GM19438 (cell line): ENCODE results near the gene CFLAR.
"Not testable (repeated sequence)": the region's sequence is repeated elsewhere in the genome, so short reads cannot be mapped to it uniquely, and the experiment has no call there.

Experiments
- ATAC-seq: cut with Tn5 transposase; IDR thresholded peaks from one replicate; pipeline ENCODE4 v1.9.1; 2021; ENCODE audit warnings: low read depth; ENCODE audit not compliant: unreplicated experiment

CFLAR gene

DNA sequence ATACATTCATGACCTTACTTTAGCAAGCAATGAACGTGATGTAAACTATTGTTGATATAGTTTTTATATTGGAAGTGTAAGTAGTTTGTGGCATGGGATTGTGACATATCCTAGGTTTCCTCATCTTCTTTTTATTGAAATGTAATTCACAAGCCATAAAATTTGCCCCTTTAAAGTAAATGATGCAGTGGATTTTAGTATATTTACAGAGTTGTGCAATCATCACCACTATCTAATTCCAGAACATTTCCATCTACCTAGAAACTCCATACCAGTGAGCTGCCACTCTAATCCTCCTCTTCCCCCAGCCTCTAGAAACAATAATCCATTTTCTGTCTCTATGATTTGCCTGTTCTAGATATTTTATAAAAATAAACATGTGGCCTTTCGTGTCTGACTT, 56.3 kb downstream of the CFLAR start:
- no peak for ATAC-seq

- no peak for ATAC-seq
These were observed 58.7 kb downstream of the CFLAR start for GRCh38 chr2:201174687-201175086.

DNA sequence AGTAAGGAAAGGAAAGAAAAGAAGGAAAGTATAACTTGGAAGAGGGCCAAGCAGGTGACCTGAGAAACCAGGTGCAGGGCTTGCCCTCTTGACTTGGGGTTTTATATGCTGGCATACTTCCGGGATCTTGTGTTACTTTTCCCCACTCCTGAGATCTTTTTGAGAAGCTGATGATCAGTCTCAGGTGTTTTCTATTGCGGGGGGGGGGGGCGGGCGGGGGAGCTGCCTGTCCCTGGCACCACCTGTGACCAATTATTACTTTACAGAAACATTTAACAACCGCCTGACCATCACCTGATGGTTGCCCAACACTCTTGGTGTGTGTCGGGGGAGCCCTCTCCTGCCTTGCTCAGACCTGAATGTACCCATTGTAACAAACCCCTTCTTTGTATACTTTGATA, 60.1 kb downstream of the CFLAR start:
- ATAC-seq: no peak

DNA sequence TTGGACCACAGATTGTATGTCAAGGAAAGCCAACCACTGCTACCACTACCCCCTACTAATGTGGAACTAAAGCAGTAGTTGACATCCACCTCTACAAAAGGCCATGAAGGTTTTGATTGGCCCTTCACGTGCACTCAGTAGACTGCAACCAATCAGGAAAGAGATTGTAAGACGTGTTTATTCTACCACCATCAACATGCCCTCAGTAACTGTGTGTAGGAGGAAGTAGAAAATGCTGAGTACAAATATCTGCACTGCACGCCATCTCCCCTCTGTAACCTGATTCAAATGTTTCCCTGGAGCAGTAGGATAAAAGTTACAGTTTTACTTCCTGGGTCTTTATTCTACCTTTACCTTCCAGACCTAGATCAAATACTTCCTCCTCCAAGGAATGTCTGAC, 64.0 kb downstream of the CFLAR start:
- no peak for ATAC-seq

DNA sequence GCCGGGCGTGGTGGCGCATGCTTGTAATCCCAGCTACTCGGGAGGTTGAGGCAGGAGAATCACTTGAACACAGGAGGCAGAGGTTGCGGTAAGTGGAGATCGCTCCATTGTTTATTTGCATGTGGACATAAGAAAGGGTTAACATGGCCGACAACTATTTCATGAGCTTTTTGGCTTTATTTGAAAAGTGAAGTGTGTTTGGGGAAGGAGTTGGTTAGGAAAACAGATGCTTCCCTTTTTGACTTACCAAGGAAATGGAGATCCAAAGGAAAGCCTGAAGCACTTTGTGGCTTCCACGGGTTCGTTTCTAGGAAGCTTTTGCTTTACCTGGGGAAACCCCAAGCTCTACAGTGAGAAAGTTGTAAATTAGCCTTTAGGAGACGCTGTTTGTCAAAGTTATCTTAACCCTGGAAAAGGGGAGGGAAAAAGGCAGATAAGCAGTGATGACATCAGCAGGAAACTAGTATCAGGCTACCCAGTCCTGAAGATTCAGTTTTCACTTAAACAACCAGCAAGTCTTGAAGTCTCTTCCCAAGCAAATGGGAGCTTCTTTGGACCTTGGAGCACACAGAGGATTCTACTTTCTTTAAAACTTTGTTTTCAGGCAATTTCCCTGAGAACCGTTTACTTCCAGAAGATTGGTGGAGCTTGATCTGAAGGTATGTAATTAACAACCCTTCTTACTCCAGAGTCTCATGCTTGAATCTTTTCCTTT, 66.8 kb downstream of the CFLAR start, which contains the start of gene CASP10:
TSS of gene CASP10 (plus strand) at position 492 of the 715 bp plus-strand sequence. CDS start 2,637 bp downstream, outside the sequence.
- peak; percentile 87 for ATAC-seq

DNA sequence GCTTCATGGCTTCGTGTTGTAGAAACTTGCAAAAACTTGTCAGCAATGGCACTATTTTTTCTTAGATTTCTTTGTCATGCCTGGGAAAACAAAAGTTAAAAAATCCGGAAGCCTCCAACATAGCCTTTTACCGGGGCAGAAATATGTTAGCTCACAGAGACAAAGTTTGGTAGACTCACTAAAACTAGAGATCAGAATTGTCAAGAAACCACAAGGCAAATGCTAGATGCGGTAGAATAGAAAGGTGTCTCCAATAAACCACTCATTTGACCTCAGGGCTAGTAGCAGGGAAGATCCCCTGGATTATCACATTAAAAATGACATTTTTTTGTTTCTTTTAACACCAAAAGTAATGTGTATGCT, 67.4 kb downstream of the CFLAR start:
- peak; percentile 13 for ATAC-seq

- not testable (repeated sequence) for ATAC-seq
These were observed 67.9 kb downstream of the CFLAR start for GRCh38 chr2:201183835-201184234.

GRCh38 chr2:201184248-201184647, 68.3 kb downstream of the CFLAR start:
- ATAC-seq: not testable (repeated sequence)

DNA sequence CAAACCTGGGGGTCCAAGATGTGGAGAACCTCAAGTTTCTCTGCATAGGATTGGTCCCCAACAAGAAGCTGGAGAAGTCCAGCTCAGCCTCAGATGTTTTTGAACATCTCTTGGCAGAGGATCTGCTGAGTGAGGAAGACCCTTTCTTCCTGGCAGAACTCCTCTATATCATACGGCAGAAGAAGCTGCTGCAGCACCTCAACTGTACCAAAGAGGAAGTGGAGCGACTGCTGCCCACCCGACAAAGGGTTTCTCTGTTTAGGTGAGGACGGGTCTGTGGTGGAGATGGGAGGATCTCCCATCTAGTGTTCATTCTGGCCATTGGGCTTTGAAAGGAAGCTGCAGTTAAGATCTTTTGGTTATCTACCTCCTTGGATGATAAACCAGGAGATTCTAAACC, 69.9 kb downstream of the CFLAR start:
- ATAC-seq: no peak

DNA sequence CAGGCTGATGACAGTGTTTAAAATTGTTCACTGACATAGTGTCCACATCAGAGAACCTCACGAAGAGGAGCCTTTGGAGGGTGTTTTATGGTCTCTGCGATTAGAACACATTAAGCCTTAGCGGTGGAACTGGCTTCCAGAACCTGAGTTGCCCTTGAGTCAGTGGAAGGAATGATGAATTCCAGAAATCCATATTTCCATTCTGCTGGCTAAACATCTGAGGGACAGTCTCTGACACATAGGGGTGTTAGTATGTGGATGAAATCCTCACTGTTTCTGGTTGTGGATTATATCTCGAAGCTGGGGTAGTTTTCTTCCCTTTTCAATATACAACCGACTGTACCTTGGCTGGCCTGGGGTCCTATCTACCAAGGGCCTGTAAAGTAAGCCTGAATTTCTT, 71.0 kb downstream of the CFLAR start:
- ATAC-seq: no peak

DNA sequence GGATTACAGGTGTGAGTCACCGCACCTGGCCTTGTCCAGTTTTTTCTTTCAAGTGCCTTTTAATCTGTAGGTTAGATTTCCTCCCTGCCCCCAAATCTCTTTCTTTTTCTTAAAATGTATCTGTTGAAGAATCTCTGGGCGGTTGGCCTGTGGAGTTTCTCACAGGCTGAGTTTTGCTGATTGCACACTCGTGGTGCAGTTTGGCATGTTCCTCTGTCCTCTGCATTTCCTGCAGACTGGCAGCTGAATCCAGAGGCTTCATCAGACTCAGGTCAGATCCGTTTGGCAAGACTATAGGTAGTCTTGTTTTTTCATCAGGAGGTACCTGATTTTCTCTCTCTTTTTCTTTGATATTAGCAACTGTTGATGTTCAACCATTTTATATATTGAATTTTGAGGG, 72.5 kb downstream of the CFLAR start:
- no peak for ATAC-seq

DNA sequence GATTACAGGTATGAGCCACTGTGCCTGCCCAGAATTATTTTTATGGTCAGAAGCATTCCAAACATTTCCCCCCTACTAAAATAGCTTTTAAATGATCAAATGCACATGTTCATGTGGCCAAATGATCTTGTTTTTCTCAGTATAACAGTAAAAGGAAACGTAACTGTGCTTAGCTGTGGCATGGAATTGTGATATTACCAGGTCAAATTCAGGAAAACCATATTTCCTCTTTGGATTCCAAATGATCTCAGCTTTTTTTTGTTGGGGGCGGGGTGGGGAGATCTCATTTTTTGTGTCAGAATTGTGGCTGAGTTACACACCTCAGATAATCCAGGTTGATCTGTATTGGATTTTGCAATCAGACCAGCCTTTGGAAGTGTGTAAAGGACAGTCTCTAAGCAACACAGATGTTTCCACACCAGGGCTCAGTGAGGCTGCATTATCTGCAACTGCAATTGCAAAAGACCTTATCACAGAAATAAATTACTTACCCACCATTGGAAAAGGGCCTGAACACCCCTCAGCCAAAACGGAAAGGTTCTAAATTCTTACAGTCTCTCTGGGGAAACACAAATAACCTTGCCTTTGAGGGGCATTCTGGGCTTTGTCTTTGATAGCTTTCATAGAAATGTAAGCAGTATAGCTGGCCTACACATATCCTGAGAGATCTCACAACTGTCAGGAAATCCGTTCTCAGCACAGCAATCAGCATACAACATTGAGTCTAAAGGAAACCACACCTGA, 75.3 kb downstream of the CFLAR start:
- ATAC-seq: no peak

DNA sequence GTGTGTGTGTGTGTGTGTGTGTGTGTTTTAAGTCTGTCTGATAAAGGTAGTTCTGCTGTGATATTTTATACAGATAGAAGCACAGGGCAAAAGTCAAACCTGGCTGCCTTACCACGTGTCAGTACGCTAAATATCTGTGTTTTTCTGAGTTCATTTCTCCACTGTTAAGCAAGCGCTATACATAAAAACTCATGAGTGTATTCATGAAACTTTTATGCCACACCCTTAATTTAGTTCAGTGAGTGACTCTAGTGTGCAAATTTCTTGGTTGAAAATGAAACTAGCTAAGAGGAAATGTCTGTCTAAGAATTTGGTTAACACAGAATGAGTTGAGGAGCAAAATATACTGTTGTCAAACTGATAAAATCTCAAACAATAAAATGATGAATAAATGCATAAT, 78.1 kb downstream of the CFLAR start:
- peak; percentile 93 for ATAC-seq

DNA sequence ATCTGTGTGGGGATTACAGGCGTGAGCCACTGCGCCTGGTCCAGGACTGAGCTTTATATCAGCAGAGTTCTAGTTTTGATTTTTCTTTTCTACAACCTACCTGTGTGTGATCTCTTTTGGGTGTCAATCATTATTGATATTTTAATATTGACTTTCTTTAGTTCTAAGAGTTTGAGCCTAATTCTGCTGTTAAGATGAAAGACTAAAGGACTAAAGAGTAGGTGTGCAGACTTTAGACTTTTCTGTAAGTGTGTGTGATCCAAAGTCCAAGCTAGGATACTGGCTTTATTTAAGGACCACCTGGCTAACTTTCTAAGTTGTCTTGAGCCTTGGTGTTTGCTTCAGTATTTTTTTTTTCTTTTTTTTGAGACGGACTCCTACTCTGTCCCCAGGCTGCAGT, 79.4 kb downstream of the CFLAR start:
- no peak for ATAC-seq

DNA sequence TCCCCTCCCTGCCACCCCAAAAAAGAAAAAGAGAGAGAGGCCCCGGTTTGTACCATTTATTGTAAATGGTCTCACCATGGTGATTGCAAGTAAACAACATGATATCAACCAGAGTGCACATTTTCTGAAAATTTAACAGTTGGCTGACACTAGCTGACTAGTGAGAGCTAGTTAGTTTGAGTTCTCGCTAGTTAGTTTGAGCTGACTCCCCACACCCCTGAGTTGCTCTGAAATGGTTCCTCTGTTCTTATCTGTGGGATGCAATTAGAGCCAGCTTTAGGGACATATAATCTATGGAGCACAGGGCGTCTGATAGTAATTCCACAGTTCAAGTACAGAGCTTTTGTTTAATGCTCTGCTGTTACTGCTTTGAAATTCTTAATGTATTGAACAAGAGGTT, 80.0 kb downstream of the CFLAR start:
- ATAC-seq: no peak

DNA sequence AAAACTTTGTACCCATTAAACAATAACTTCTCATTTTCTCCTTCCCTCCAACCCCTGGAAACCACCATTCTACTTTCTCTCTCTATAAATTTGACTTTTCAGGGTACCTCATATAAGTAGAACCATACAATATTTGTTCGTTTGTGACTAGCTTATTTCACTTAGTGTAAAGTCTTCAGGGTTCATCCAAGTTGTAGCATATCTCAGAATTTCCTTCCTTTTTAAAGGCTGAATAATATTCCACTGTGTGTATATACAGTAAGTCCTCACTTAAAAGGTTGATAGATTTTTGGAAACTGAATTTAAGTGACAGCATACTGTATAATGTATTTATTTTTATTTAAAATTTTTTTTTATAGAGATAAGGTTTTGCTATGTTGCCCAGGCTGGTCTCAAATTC, 80.8 kb downstream of the CFLAR start:
- ATAC-seq: no peak

DNA sequence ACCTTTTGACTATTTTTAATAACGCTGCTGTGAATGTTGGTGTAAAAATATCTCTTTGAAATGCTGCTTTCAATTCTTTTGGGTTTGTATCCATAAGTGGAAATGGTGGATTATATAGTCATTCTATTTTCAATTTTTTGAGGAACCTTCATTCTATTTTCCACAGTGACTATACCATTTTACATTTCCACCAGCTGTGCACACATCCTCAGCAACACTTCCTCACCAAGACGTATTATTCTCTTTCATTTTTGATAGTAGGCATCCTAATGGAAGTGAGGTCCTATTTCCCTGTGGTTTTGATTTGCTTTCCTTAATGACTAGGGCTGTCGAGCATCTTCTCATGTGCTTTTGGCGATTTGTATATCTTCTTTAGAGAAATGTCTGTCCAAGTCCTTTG, 81.8 kb downstream of the CFLAR start:
- ATAC-seq: no peak

DNA sequence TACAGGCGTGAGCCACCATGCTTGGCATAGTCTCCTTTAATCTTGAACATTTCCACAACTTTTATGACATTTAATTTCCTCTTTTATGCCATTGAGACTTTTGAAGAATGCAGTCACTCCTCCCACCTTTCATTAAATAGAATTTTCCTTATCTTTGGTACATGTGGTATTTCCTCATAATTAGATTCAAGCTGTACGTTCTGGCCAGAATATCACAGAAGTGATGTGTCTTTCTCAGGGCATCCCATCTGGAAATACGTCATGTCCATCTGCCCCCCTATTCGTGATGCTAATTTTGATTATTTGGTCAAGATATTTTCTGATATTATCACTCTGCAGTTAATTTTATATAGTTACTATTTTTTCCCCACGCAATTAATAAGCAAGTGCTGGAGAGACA, 83.9 kb downstream of the CFLAR start:
- ATAC-seq: no peak

DNA sequence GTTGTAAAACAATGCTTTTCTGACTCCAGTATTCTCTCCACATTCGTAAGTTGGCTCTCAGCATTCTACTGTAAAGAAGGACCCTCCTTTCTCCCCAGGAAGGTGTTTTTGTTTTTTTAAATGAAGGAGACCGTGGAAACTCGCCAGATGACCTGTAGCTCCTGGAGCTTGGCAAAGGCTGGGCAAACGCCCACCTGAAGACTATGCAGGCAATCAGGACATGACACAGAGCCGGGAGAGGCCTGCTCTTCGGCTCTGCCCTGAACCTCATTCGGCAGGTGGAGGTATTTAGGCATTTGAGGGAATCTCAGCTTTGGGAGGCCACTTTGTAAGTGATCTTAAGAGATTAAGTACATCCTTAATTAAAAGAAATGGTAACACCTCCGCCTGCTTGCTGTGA, 84.4 kb downstream of the CFLAR start:
- ATAC-seq: no peak

GRCh38 chr2:201201371-201201770, 85.4 kb downstream of the CFLAR start:
- no peak for ATAC-seq

GRCh38 chr2:201203916-201204654, 88.1 kb downstream of the CFLAR start:
- ATAC-seq: no peak
